Measurements from ENCODE around the gene RASA3.
A peak's percentile ranks its signal among the peaks of the same experiment; 100 is the strongest.

Gene RASA3

DNA sequence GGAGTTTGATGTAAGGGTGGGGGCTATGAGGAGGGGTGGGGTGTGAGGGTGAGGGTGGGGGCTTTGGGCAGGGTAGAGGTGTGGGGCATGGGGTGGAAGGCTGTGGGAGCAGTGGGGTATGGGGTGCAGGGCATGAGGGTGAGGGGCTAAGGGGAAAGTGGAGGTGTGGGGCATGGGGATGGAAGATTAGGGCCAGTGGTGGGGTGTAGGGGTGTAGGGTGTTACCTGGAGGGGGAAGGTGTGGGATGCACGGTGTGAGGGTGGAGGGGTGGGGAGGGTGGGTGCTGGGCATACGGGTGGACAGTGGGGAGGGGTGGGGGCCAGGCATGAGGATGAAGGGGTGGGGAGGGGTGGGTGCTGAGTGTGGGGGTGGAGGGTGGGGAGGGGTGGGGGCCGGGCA, 22.9 kb upstream of the RASA3 start:
- DNase-seq = no peak

DNA sequence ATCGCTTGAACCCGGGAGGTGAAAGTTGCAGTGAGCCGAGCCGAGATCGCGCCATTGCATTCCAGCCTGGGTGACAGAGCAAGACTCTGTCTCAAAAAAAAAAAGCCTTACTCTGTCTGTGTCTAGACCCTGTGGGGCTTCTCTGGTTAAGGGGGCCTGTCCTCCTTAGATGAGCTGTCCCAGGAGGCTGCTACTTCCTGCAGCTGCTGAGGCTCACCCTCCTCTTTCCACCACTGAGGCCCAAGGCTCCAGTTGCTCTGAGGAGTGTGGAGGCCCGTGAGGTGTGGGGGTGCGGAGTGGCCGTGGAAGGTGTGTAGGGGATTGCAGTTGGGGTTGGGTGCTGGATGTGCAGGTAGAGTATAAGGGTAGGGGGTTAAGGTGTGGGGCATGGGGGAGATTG, 22.1 kb upstream of the RASA3 start:
- DNase-seq = peak; percentile 36

DNA sequence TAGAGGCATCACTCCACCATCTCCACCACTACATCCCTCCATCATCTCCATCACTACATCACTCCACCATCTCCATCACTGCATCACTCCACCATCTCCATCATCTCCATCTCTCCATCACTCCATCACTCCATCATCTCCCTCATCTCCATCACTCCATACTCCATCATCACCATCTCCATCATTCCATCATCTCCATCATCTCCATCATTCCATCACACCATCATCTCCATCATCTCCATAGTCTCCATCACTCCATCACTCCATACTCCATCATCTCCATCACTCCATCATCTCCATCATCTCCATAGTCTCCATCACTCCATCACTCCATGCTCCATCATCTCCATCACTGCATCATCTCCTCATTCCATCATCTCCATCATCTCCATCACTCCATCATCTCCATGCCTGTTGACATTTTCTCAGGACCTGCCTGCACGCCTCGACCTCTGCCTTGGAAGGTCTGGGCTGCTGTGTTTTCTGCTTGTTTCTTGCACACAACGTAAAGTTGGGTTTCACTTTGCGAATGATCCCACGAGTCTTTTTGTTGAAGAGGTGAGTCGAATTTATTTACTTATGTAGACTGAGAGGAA, 21.2 kb upstream of the RASA3 start:
- DNase-seq = no peak

DNA sequence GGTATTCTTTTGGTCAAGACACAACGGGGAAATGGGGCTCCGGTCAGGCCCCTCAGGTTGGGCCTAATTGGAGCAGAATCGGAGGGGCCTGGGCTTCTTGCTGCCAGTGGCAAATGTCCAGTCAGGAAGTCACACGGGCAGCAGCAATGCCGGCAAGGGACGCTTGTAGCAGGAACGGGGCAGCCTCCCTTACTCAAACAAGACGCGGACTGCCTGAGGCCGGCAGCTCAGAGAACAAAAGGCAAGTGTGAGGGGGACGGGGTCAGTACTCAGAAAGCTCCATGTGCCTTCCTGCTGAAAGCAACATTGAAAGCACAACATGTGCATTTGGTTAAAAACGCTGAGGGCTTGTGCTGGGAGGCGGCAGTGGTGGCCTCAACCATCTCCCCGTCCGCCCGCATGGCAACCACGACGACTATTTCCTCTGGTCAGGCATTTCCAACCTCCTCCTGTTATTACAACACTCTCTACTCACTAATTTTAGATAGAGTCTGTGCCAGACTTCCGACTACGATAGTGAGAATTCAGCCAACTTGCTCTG, 20.5 kb upstream of the RASA3 start:
- DNase-seq = no peak

DNA sequence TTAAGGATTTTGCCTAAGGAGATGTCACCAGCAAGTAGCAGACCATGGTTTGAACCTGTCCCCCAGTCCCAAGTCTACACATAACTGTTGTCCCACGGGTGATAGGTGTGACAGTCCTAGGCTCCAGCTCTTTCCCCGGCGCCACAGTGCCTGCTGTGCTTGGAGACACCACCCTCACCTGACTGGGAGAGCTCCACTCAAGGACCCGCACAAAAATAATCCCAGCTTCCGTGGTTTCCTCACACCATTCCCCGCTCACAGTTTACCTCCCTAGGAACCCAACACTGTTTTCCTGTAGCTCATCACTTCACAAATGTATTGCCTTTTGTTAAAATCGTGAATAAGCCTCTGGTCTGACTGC, 19.8 kb upstream of the RASA3 start:
- no peak for DNase-seq

DNA sequence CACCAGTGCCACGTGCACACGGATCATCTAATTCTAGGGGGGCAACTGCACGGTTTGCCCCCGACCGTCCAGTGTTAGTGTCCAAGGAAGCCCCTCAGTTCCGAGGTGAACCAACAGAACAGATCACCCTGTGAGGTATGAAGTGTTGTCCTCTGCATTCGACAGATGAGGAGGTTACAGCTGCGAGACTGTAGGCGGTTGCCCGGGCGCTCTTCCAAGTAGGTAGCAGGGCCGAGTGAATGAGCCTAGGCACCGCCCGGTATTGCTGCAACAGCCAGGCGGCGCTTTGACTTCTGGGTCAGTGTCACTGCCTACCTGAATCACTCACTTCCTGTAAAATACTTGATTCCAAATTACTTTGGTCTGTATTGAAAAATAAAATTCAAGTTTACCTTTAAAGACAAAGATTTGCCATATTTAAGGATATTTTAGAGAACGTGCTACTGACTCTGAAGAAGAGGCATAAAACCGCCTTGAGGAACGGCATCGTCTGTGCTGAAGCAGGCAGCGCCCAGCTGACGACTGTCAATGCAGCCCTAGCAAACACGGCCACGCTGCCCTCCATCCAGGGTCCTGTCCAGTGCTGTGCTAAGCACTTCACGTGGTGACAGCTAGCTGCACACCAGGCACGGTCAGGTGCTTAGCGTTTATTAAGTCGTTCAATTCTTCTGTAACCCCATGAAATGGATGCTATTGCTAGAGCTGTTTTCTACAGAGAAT, 19.3 kb upstream of the RASA3 start:
- peak; percentile 61 for DNase-seq

DNA sequence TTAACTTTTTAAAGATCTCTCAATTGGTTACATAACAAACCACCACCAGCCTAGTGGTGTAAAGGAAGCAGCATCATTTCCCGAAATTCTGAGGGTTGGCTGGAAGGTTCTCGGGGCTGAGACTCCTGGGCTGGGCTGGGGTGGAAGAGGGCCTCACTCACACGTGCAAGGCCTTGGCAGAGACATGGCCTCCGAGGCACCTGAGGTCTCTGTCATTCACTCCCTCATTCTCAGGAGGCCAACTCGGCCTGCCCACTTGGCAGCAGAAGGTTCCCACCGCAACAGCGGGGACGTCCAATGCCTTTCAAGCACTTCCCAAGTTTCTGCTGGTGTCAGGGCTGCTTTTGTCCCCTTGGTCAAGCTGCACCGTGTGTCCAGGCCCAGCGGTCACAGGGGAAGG, 18.6 kb upstream of the RASA3 start:
- DNase-seq = no peak

DNA sequence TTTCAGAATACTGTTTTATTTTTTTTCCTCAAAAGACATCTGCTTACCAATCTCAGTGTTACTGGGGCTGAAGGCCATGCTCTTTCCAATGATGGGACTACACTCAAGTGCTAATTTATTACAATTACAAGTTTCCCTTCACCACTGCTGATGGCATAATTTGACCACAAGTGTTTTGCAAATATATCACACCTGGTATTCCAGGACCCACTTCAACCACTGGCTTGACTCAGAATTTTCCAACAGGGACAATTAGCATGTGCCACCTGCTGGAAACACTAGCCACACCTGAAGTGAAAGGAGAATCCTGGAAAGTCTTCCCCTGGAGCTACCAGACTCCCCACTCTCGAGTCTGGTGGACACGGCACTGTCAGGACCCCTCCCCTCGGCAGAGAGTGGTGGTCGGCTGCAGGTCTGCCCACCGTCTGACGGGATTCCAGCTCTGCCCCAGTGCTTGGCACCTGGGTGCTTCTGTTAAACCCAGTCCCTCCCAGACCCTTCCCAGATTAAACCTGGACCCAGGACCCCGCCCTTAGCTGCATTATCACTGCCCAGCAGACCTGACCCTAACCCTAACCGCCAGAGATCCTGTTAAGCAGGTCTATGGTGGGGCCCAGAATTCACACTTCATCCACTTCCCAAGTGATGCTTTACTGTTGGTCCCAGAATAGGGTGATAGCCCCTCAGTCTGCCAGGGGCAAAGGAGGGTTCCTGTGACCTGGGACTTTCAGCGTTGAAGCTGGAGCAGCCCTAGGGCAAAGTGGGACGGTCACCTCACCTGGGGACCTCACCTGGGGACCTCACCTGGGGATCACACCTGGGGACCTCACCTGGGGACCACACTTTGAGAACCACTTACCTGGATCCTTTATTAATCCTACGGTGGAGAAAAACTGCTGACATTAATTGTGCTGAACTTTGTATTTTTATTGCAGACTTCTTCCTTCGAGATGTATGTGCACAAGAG, 17.6 kb upstream of the RASA3 start:
- no peak for DNase-seq

DNA sequence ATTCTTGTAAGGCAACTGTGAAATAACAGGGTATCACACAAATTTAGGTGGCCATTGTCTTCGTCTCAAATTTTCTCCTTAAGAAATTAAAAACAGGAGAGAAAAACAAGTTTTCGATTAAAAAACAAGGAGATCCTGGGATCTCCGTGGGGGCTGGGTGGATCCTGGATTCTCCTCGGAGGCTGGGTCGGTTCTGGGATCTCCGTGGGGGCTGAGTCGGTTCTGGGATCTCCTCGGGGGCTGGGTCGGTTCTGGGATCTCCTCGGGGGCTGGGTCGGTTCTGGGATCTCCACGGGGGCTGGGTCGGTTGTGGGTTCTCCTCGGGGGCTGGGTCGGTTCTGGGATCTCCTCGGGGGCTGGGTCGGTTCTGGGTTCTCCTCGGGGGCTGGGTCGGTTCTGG, 16.5 kb upstream of the RASA3 start:
- DNase-seq = peak; percentile 41

DNA sequence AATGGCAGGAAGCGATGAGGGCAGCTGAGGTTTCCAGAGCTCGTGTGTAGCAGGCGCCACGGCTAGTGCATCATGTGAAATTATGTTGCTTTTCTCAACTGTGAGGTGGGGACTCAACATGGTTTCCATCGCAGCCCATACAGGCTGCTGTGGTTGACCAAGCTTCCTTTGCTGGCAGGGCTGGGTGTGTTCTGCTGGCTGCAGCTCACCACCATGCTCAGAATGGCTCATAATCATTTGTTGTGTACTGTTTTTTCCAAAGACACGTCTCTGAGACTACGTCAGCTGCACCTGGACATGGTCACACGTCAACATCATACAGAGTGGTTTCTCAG, 16.1 kb upstream of the RASA3 start:
- peak; percentile 80 for DNase-seq

DNA sequence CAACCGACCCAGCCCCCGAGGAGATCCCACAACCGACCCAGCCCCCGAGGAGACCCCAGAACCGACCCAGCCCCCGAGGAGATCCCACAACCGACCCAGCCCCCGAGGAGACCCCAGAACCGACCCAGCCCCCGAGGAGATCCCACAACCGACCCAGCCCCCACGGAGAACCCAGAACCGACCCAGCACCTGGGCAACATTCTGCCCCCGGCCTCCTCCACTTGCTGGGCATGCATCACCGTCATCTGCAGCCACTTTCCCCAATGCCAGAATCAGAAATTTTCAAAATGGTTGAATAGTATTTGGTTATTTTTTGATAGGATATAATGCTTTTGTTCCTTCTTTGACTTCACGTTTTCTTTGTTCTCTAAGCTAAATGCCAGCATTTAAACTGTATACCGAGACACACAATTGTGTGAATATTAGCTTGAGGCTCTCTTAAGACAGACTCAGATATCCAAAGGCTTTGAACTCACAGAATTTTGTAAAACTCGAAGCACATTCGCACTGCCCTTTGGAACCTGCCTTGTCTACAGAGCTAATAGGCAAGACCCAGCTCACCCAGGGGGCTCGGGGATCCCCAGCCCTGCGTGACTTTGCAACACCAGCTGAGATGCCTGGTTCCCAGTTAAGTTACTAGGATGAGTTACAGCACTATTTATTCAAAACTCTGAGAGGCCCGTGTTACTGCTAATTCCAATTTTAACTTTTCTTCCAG, 15.5 kb upstream of the RASA3 start:
- no peak for DNase-seq

DNA sequence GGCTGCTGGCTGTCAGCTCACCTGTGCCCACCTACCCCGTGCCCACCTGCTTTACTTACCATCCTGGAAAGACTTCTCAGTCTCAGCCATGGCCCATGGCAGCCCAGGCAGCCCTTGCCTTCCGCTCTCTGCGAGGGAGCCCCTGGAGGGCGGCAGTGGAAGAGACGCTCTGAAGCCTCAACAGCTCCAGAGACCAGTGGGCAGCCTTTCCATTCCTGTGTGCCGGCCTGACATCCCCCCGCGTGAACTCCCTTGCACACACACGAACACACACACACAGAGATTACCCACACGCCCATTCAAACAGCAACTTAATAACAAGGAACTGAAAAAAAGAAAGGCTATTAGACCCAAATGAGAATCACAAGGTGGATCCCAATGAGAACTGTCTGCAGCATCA, 14.2 kb upstream of the RASA3 start:
- DNase-seq = no peak

DNA sequence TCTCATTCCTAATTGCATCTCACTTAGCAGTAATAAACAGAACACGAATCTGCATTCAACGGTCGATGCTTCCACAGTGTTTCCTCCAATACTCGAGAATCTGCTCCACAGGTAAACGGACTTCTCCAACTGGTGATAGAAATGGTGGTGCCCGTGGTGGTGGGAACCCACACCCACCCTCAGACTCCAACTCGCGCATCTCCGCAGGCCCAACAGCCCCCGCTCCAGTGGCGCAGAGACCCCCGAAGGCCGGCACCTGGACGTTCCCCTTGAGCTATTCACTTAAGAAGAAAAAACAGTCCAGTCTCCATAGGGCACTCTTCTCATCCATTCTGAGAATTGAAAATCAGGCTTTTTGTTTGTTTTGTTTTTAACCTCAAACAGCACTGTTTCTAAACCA, 13.8 kb upstream of the RASA3 start:
- no peak for DNase-seq

DNA sequence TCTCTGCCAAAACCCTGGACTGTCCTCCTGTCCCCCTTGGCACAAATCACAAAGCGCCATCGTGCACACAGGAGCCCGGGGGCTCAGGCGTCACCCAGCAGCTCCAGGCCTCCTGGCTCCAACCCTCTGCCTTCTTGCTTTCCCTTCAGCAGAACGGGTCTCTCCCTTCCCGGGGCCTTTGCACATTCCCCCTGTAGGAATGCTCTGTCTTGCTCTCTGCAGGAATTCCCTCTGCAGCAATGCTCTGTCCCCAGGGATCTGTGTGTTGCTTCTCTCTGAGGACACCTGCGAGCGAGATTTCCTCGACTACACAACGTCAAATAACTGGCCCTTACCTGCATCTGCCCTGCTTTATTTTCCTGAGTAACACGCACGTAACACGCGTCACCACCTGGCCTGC, 13.3 kb upstream of the RASA3 start:
- peak; percentile 13 for DNase-seq

DNA sequence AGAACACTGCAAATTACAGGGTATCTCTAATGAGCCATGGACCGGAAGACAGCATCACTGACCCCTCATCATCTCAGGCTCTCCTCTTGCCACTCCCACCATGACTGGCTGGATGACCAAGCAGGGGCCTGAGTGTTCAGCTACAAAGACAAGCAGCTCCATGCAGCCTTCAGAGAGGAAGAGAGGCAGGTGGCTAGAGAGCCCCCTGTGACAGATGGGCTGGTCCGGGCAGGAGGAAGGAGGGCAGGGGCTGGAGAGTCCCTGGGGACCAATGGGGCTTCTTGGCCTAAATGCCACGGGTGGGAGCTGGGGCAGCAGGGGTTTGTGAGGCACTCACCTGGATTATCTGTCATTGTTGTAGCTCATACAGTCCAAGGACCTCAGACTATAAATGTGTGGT, 12.8 kb upstream of the RASA3 start:
- peak; percentile 17 for DNase-seq

DNA sequence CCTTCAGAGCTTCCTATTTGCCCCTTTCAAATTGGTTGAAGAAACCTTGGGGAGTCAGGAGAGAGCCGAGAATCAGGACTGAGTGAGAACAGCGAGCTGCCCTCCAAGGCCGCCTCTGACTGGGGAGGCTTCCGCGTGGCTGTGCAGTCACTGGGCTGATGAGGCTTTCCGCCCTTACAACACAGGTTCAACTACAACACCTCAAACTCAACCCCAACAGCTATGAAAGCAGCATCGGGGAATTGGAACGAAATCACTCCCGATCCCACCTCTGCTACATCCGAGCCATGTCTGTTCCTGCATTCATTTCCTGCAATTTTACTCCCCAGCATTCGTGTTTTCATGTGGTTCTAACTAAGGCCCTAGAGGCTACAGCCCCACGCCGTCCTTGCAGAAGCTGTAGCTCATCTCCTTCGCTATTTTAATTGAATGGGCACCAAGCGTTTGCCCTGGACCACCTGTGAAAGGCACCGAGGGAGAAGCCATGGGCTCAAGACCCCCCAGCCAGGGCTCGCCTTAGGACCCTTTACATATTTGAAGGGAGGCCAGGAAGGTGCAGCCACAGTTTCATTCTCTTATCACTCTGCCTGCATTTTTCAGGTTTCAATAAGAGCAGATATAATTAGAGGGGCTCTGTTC, 12.3 kb upstream of the RASA3 start:
- peak; percentile 18 for DNase-seq

DNA sequence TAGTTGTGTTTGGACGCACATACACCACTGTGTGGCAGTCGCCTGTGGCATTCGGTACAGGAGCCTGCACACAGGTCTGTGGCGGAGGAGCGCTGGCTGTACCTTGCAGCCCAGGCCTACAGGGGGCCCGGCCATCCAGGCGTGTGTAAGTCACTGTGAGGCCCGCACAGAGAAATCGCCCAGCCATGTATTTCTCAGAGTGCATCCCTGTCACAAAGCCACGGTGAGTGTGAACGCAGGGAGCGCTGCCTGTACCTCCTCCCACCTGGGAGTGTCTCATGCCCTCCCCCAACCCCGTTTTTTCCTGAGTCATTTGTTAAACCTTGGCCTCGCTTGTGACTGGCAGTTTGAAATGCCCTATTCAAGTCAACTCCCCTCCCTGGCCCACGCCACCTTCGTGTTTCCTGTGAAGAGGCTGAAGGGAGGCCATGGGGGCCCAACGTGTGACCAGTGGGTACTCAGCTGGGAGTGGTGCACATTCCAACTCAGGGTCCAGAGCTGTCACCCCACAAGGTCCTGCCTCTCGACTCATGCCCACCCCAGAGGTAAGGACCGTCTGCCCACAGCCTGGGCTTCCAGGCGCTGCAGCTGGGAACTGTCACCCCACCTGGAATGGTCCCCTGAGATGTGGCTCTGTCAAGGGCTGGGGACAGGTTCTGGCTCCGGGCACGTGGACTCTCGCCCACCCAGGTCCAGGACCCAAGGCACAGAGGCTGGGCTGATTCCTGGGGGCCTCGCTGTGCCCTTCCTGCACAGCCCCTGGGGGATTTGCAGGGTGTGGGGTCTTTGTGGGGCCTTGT, 11.6 kb upstream of the RASA3 start:
- DNase-seq = peak; percentile 60

DNA sequence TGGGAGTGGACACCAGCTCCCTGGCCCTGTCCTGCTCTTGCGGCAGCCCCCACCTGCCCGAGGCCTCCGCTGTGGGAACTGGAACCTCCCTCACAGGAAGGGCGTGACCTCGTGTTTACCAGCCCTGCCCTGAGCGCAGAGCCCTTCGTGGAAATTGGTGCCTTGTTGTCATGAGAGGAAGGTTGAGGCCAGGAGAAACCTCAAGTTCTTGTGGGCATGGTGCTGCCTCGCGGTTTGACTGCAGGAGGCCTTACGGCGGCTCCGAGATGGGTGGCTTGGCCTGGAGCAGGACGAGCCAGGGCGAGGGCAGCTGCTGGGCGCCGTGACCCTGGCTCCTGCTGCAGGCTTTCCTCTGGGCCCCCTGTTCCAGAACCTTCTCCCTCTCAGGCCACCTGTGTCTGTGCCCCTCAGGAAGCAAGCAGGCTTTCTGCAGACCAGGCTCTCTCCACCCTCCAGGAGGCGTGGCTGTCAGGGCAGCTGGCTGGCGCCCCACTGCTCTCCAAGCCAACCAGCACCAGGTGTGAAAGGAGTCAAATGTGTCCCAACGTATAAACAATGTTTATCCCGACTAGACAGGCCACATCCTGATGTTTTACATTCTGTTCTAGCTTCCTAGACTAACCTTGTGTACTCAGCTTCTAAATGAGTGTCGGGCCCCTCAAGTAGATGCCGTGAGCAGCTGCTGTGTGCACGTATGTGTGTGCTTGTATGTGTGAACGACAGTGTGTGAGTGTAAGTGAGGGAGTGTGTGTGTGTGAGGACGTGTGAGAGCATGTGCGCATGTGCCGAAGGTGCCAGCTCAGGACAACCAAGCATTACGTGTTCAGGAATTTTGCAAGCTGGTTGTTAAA, 10.4 kb upstream of the RASA3 start:
- peak; percentile 80 for DNase-seq

DNA sequence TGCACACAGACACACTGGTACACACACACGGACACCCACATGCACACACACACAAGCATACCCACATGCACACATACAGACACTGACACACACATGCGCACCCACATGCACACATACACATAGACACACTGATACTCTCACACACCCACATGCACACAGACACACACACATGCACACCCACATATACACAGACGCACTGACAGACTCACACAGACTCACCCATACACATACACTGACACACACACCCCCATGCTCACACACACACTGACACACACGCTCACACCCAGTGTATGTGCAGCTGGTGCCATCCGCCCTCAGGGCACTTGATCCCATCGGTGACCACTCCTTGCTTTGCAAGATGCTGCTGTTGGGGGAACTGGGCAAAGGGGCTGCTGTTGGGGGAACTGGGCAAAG, 9.7 kb upstream of the RASA3 start:
- no peak for DNase-seq

DNA sequence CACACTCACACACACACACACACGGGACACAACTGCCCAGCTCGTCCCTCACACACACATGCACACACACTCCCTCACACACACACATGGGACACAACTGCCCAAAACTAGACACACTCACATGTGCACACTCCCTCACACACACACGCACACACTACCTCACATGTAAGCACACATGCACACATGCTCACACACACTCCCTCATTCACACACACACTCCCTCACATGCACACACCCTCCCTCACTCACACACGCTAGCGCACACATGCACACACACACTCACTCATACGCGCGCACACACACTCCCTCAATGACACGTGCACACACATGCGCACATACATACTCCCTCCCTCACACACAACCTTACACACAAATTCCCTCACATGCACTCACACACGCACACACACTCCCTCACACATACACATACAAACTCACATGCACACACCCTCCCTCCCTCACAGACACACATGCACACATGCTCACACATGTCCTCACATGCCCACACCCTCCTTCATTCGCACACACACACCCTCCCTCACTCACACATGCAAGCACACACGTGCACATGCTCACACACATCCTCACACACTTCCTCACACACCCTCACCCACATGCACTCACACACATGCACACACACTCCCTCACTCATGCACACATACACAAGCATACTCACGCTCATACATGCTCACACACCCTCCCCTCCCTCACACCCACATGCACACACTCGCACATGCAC, 9.0 kb upstream of the RASA3 start:
- no peak for DNase-seq

Data from activated T-cell treated with anti-CD3 and anti-CD28 coated beads, Interleukin-2, amount 50 U/mL, for 1 hour (primary cell).